SK-N-SH (cell line): ENCODE results near the gene PLXNA4. TPM values are rescaled to one million over a fixed set of nuclear protein-coding genes. Genes with fewer than 3 reads are reported as not detected.

Experiments
- CTCF ChIA-PET: fragments of 300-600, 350-600 bp; formaldehyde crosslinking; extraction: SDS; loops from one replicate; lab custom pipeline; 2021; lab: Yijun Ruan, JAX
- POLR2A ChIA-PET: fragments of 350-600 bp; sonication (Branson Sonifier 250); formaldehyde crosslinking; extraction: SDS; loops from one replicate; lab custom pipeline; 2020; ENCODE audit warnings: antibody characterized with exemption, inconsistent platforms; lab: Yijun Ruan, JAX
- DNase-seq: peaks from one replicate; pipeline ENCODE4 v3.0.0; 2012
- H2AFZ ChIP-seq: fragments of 200-600 bp; sonication (generic); 2 replicates; pipeline ENCODE4 v1.8.1; 2016; ENCODE audit warnings: antibody characterized with exemption, mild to moderate bottlenecking, low read depth
- H3F3A ChIP-seq: fragments of 200-600 bp; sonication (generic); replicated peaks from 2 replicates; pipeline ENCODE3; 2016; ENCODE audit warnings: antibody characterized with exemption, mild to moderate bottlenecking; ENCODE audit not compliant: insufficient read depth
- H3K27ac ChIP-seq, 2 experiments: fragments of 200-500 bp in 1 of 2; fragments of 200-600 bp in 1 of 2; sonication (Bioruptor generic) in 1 of 2; sonication (generic), shearing (Covaris generic) in 1 of 2; 2 replicates each; pipeline versions ENCODE4 v1.5.1 to v1.6.1; 2014 to 2016; ENCODE audit warnings: low read depth in 2 of 2, inconsistent platforms in 1 of 2, low read length in 1 of 2, mild to moderate bottlenecking in 1 of 2, mixed read lengths in 1 of 2
- H3K27me3 ChIP-seq: fragments of 200-600 bp; sonication (generic), shearing (Covaris generic); 2 replicates; pipeline ENCODE4 v1.6.1; 2016; ENCODE audit warnings: mixed run types; ENCODE audit not compliant: insufficient read depth
- H3K36me3 ChIP-seq, 2 experiments: fragments of 200-500 bp in 1 of 2; fragments of 200-600 bp in 1 of 2; sonication (Bioruptor generic) in 1 of 2; sonication (generic) in 1 of 2; replicated peaks in 1 of 2; 2 replicates each; pipeline versions ENCODE3 to v1.5.1; 2014 to 2016; ENCODE audit warnings: low read length in 1 of 2, mild to moderate bottlenecking in 1 of 2; ENCODE audit not compliant: insufficient read depth in 2 of 2, control insufficient read depth in 1 of 2
- H3K4me1 ChIP-seq, 2 experiments: fragments of 200-500 bp in 1 of 2; fragments of 200-600 bp in 1 of 2; sonication (Bioruptor generic) in 1 of 2; sonication (generic), shearing (Covaris generic) in 1 of 2; 2 replicates each; pipeline versions ENCODE4 v1.5.1 to v1.6.1; 2014 to 2016; ENCODE audit warnings: low read depth in 1 of 2, low read length in 1 of 2, mixed run types in 1 of 2; ENCODE audit not compliant: insufficient read depth in 2 of 2, control insufficient read depth in 1 of 2
- H3K4me2 ChIP-seq: fragments of 200-600 bp; sonication (generic), shearing (Covaris generic); 2 replicates; pipeline ENCODE4 v1.6.1; 2017; ENCODE audit warnings: mixed run types
- H3K4me3 ChIP-seq, 2 experiments: fragments of 200-500 bp in 1 of 2; fragments of 200-600 bp in 1 of 2; sonication (Bioruptor generic) in 1 of 2; sonication (generic), shearing (Covaris generic) in 1 of 2; 2 replicates each; pipeline versions ENCODE4 v1.5.1 to v1.8.1; 2014 to 2016; ENCODE audit warnings: low read depth in 2 of 2, inconsistent platforms in 1 of 2, low read length in 1 of 2, mild to moderate bottlenecking in 1 of 2, mixed read lengths in 1 of 2, moderate library complexity in 1 of 2
- H3K79me2 ChIP-seq: fragments of 200-600 bp; sonication (generic); 2 replicates; pipeline ENCODE4 v1.8.1; 2017; ENCODE audit warnings: mild to moderate bottlenecking; ENCODE audit not compliant: insufficient read depth
- H3K9ac ChIP-seq: fragments of 200-600 bp; sonication (generic); 2 replicates; pipeline ENCODE4 v1.6.1; 2017; ENCODE audit warnings: mixed run types
- H3K9me2 ChIP-seq: fragments of 200-600 bp; sonication (generic); 2 replicates; pipeline ENCODE4 v1.6.1; 2017; ENCODE audit warnings: mixed run types
- H3K9me3 ChIP-seq: fragments of 200-600 bp; sonication (generic); 2 replicates; pipeline ENCODE4 v1.6.1; 2017; ENCODE audit warnings: mixed run types, mild to moderate bottlenecking, moderate library complexity
- H4K20me1 ChIP-seq: fragments of 200-600 bp; sonication (generic); 2 replicates; pipeline ENCODE4 v1.6.1; 2017; ENCODE audit warnings: mild to moderate bottlenecking, mixed run types; ENCODE audit not compliant: insufficient read depth
- FOSL2 ChIP-seq: IDR thresholded peaks from 2 replicates; pipeline ENCODE4 v1.4.0; 2012; ENCODE audit warnings: low read depth, mild to moderate bottlenecking, moderate library complexity, borderline replicate concordance
- MXI1 ChIP-seq: IDR thresholded peaks from 2 replicates; pipeline ENCODE4 v1.6.1; 2012; ENCODE audit warnings: mild to moderate bottlenecking, low read depth, low read length, improper control_type of control experiment
- NRF1 ChIP-seq: IDR thresholded peaks from 2 replicates; pipeline ENCODE4 v1.6.1; 2012; ENCODE audit warnings: low read depth, mild to moderate bottlenecking, low read length
- RFX5 ChIP-seq: IDR thresholded peaks from 2 replicates; pipeline ENCODE4 v1.6.1; 2012; ENCODE audit warnings: mild to moderate bottlenecking, improper control_type of control experiment, low read length
- SMC3 ChIP-seq: IDR thresholded peaks from 2 replicates; pipeline ENCODE4 v1.6.1; 2012; ENCODE audit warnings: low read depth, low read length, improper control_type of control experiment
- TAF1 ChIP-seq: IDR thresholded peaks from 2 replicates; pipeline ENCODE4 v1.6.1; 2012; ENCODE audit warnings: low read depth, mild to moderate bottlenecking, low read length, moderate library complexity, borderline replicate concordance
- TEAD4 ChIP-seq: IDR thresholded peaks from 2 replicates; pipeline ENCODE4 v1.4.0; 2012; ENCODE audit warnings: mild to moderate bottlenecking, borderline replicate concordance; ENCODE audit not compliant: insufficient read depth
- WGBS: methylation state at CpG from one replicate; pipeline ENCODE4 v1.1.6; 2017; ENCODE audit warnings: low lambda C conversion rate; 5-methylcytosine and 5-hydroxymethylcytosine counted together
- polyA plus RNA-seq, 3 experiments: library from polyadenylated mRNA; depleted of rRNA; stranded (reverse); fragments of >200 nt; gene quantifications; 2 replicates each; pipeline ENCODE4 v1.2.3, GENCODE V29; 2012
- TF ChIP-seq, protein P1 (sequence below): fragments of 150-350 bp; IDR thresholded peaks from 2 replicates; pipeline ENCODE4 v1.6.1; 2016; ENCODE audit warnings: mild to moderate bottlenecking, low read depth, low read length
- TF ChIP-seq, protein P2 (sequence below): IDR thresholded peaks from 2 replicates; pipeline ENCODE4; 2012
- TF ChIP-seq, protein P3 (sequence below): fragments of 150-350 bp; IDR thresholded peaks from 2 replicates; pipeline ENCODE4 v1.6.1; 2017; ENCODE audit warnings: antibody characterized with exemption, low read length, low read depth, borderline replicate concordance
- TF ChIP-seq, protein P4 (sequence below): IDR thresholded peaks from 2 replicates; pipeline ENCODE4 v1.4.0; 2012; ENCODE audit warnings: low read depth, borderline replicate concordance
- TF ChIP-seq, protein P5 (sequence below): IDR thresholded peaks from 2 replicates; pipeline ENCODE4 v1.4.0; 2012; ENCODE audit warnings: low read depth, borderline replicate concordance

Gene PLXNA4
- polyA plus RNA-seq, 1 of the 3 experiments (the other 2 are of a cell fraction): 2.4 TPM

DNA sequence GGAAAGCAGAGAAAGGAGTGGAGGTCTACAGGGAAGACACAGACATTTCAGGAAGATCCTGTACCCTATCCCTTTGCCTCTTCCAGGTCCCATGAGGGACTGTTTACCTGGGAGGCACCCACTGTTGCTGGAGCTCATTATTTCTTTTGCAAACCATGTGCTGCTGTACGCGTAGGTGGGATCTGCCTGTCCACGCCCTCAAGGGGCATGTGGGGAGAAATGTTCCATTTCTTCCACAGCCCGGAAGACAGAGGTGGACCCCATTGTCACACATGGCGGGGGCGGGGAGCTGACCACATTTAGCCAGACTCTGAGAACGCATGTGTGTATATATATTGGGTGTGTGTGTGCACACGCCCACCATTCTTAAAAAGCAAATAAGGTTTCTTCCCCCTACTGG, 2.0 kb downstream of the PLXNA4 start:
- POLR2A ChIA-PET: no interaction called here
- no peak for DNase-seq
- Histone ChIP-seq H3K27ac (no peak overlapping the region), H3F3A (peaks cover 4% of the 10 kb centered on the region), H3K4me1 (peaks cover 0 to 40% of the 10 kb centered on the region in 2 experiments; a peak in 2 of 4 replicates), H3K9me3 (no peaks in the 10 kb centered on the region)
- no peak for TF ChIP-seq MXI1
- no peak for TF ChIP-seq SMC3
- no peak for TF ChIP-seq NRF1
- no peak for TF ChIP-seq TAF1
- TF ChIP-seq RFX5: no peak
- TF ChIP-seq, protein P1, sequence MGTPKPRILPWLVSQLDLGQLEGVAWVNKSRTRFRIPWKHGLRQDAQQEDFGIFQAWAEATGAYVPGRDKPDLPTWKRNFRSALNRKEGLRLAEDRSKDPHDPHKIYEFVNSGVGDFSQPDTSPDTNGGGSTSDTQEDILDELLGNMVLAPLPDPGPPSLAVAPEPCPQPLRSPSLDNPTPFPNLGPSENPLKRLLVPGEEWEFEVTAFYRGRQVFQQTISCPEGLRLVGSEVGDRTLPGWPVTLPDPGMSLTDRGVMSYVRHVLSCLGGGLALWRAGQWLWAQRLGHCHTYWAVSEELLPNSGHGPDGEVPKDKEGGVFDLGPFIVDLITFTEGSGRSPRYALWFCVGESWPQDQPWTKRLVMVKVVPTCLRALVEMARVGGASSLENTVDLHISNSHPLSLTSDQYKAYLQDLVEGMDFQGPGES: no peak
- TF ChIP-seq, all 33 proteins: peak for 0
- peaks cover 6% of the 10 kb centered on the region; the same call in 1 of the 2 replicates for H3K79me2 ChIP-seq
- H3K4me2 ChIP-seq: peak overlapping the region; percentile 93; the same call in 1 of the 2 replicates
- peak overlapping the region in 1 of 2 experiments; percentile 48; a peak in 1 of 4 replicates for H3K4me3 ChIP-seq
- H2AFZ ChIP-seq: no peak overlapping the region
- 72% methylated on average over 8 of the region's 8 CpGs for WGBS
- H3K27me3 ChIP-seq: peaks cover 17% of the 10 kb centered on the region; the same call in 1 of the 2 replicates
- no peak overlapping the region for H3K9ac ChIP-seq
- peaks cover 10% of the 10 kb centered on the region; the same call in 1 of the 2 replicates for H4K20me1 ChIP-seq
- H3K9me2 ChIP-seq: no peaks in the 10 kb centered on the region
- H3K36me3 ChIP-seq: no peaks in the 10 kb centered on the region
- CTCF ChIA-PET: interaction anchor here (0.7 to 15.3 kb wide), 20 partner anchors 8 to 885 kb away, joined by 3 to 440 read pairs (median 4); no protein-coding TSS in a partner anchor

DNA sequence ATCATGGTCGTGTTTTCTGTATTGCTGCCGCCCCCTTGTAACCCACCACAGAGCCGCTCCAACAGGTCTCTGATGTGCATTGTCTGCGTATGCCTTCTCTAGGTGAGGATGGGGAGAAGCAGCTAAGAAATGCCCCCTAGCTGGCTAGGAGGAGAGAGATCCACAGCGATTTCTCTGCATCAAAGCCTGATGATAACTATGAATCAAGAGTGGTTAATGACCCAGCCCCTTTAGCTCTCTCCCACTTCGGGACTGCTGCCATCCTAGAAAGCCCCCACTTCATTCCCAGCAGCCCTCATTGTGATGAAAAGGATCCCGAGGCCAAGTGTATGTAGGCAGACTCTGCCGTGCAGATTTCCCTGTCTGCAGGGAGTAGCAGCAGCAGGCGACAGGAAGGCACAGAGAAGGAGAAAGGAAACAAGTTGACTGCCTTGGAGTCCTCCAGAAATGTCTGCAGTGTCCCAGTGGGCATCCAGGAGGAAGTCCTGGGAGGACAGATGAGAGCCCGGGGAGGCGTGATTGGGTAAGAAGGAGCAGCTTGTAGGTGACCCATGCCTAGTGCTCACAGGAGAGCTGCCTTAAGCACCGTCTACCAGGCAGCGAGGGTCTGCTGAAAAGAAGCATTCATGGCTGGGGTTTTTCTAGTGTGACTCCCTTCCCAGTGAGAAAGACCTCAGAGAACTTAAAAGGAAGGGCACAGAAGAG, 2.9 kb downstream of the PLXNA4 start:
- no peaks in the 10 kb centered on the region for H3K9me3 ChIP-seq
- H2AFZ ChIP-seq: no peak overlapping the region
- no peak for DNase-seq
- no peak overlapping the region for H3K4me3 ChIP-seq
- CTCF ChIA-PET: interaction anchor here (0.7 to 15.3 kb wide), 17 partner anchors 9 to 884 kb away, joined by 3 to 440 read pairs (median 6); no protein-coding TSS in a partner anchor
- WGBS: 71% methylated on average over 13 of the region's 13 CpGs
- POLR2A ChIA-PET: no interaction called here
- TF ChIP-seq, protein P2, sequence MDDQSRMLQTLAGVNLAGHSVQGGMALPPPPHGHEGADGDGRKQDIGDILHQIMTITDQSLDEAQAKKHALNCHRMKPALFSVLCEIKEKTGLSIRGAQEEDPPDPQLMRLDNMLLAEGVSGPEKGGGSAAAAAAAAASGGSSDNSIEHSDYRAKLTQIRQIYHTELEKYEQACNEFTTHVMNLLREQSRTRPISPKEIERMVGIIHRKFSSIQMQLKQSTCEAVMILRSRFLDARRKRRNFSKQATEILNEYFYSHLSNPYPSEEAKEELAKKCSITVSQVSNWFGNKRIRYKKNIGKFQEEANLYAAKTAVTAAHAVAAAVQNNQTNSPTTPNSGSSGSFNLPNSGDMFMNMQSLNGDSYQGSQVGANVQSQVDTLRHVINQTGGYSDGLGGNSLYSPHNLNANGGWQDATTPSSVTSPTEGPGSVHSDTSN: no peak
- TF ChIP-seq, protein P3, sequence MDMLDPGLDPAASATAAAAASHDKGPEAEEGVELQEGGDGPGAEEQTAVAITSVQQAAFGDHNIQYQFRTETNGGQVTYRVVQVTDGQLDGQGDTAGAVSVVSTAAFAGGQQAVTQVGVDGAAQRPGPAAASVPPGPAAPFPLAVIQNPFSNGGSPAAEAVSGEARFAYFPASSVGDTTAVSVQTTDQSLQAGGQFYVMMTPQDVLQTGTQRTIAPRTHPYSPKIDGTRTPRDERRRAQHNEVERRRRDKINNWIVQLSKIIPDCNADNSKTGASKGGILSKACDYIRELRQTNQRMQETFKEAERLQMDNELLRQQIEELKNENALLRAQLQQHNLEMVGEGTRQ: no peak
- no peak for TF ChIP-seq TEAD4
- TF ChIP-seq, protein P4, sequence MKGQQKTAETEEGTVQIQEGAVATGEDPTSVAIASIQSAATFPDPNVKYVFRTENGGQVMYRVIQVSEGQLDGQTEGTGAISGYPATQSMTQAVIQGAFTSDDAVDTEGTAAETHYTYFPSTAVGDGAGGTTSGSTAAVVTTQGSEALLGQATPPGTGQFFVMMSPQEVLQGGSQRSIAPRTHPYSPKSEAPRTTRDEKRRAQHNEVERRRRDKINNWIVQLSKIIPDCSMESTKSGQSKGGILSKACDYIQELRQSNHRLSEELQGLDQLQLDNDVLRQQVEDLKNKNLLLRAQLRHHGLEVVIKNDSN: no peak
- no peak for TF ChIP-seq MXI1
- TF ChIP-seq FOSL2: no peak
- TF ChIP-seq, protein P5, sequence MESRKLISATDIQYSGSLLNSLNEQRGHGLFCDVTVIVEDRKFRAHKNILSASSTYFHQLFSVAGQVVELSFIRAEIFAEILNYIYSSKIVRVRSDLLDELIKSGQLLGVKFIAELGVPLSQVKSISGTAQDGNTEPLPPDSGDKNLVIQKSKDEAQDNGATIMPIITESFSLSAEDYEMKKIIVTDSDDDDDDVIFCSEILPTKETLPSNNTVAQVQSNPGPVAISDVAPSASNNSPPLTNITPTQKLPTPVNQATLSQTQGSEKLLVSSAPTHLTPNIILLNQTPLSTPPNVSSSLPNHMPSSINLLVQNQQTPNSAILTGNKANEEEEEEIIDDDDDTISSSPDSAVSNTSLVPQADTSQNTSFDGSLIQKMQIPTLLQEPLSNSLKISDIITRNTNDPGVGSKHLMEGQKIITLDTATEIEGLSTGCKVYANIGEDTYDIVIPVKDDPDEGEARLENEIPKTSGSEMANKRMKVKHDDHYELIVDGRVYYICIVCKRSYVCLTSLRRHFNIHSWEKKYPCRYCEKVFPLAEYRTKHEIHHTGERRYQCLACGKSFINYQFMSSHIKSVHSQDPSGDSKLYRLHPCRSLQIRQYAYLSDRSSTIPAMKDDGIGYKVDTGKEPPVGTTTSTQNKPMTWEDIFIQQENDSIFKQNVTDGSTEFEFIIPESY: no peak
- TF ChIP-seq SMC3: no peak
- H3K79me2 ChIP-seq: peaks cover 6% of the 10 kb centered on the region; the same call in 1 of the 2 replicates
- H3K9me2 ChIP-seq: no peaks in the 10 kb centered on the region
- no peaks in the 10 kb centered on the region for H3K36me3 ChIP-seq
- no peak overlapping the region for H3K9ac ChIP-seq
- H3K27ac ChIP-seq: no peak overlapping the region
- H3F3A ChIP-seq: peaks cover under 1% of the 10 kb centered on the region
- H3K4me1 ChIP-seq: peaks cover 0 to 40% of the 10 kb centered on the region in 2 experiments; a peak in 2 of 4 replicates
- H4K20me1 ChIP-seq: peaks cover 10% of the 10 kb centered on the region; the same call in 1 of the 2 replicates
- peaks cover 14% of the 10 kb centered on the region; the same call in 1 of the 2 replicates for H3K27me3 ChIP-seq
- no peak overlapping the region for H3K4me2 ChIP-seq
